ENCODE measurements around the gene LSMEM2. TPM values are rescaled to one million over a fixed set of nuclear protein-coding genes. Genes with fewer than 3 reads are reported as not detected.
"Not testable (repeated sequence)": the region's sequence is repeated elsewhere in the genome, so short reads cannot be mapped to it uniquely, and the experiment has no call there.

Gene LSMEM2
- total and polyA plus RNA-seq, 2 donors, result 0.11 TPM; not detected in 1

DNA sequence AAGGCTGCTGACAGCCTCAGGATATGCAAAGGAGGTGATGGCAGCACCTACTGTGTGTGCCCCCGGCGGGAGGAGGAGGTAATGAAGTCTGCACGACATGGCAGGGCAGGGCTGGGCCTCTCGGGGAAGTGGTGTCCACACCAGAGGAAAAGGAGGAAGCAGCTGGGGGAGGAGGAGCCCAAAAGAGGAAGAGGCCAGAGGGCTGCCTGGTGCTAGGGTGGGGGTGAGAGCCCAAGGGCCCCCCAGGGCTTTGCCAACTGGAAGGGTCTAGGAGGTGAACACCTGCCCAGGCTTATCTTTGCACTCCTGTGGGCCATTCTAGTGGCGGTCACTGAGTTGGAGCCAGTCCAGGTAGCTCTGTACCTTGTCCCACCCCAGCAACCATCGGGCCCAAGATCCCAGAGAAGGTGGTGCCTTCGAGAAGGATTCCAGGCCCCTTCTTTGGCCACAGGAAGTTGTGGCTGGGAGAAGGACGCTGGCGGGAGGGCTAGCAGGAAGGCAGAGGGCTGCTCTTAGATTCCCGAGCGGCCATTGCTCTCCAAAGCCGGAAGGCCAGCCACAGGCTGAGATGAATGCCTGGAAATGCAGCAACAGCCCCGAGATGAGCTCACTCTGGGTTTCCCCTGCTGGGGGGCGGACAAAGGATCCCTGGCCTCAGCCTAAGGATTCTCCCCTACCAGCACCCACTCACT is 35.9 kb upstream of the LSMEM2 start:
- DNase-seq (ENCODE audit: low read depth in 6 of 9, low spot score in 9 of 9), result peak in 1 of 9 donors; percentile 48
- Histone ChIP-seq H3K27me3 (ENCODE audit: control insufficient read depth in 2 of 2, insufficient read depth in 1 of 2, low read length in 1 of 2) (no peaks in the 10 kb centered on the region), H3K27ac (ENCODE audit: low read depth in 1 of 2, low read length in 1 of 2) (peak overlapping the region; percentile 55 to 80), H3K9me3 (ENCODE audit: control insufficient read depth in 2 of 2, insufficient read depth in 1 of 2, low read length in 1 of 2) (peaks cover 0 to 3% of the 10 kb centered on the region in 2 donors), H3K36me3 (ENCODE audit: control insufficient read depth in 2 of 2, insufficient read depth in 2 of 2, low read length in 1 of 2) (peaks cover 24 to 52% of the 10 kb centered on the region in 2 donors), H3K4me3 (ENCODE audit: low read length in 2 of 2) (no peak overlapping the region), H3K4me1 (ENCODE audit: control insufficient read depth in 2 of 2, insufficient read depth in 2 of 2, low read length in 2 of 2) (peaks cover 42 to 89% of the 10 kb centered on the region in 2 donors)
- 53% methylated on average over 14 of the region's 14 CpGs for WGBS

DNA sequence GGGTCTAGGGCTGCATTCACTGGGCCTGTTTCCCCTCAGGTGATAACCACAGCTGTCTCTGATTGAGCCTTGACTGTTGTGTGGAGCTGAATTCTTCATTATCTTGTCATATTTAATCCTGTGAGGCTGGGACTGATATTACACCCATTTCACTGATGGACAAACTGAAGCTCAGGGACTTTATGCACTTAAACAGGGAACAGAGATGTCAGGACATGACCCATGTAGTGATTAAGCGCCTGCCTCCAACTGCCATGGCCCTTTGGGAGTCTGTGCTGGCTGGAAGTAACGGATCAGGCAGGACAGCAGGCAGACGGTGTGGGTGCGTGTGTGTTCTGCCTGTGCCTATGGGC is 35.4 kb upstream of the LSMEM2 start:
- H3K4me3 ChIP-seq (ENCODE audit: low read length in 2 of 2), result no peak overlapping the region
- no peaks in the 10 kb centered on the region for H3K27me3 ChIP-seq (ENCODE audit: control insufficient read depth in 2 of 2, insufficient read depth in 1 of 2, low read length in 1 of 2)
- no peak for DNase-seq (ENCODE audit: low read depth in 6 of 9, low spot score in 9 of 9)
- peaks cover 37 to 89% of the 10 kb centered on the region in 2 donors for H3K4me1 ChIP-seq (ENCODE audit: control insufficient read depth in 2 of 2, insufficient read depth in 2 of 2, low read length in 2 of 2)
- H3K27ac ChIP-seq (ENCODE audit: low read depth in 1 of 2, low read length in 1 of 2), result peak overlapping the region; percentile 55 to 76
- H3K36me3 ChIP-seq (ENCODE audit: control insufficient read depth in 2 of 2, insufficient read depth in 2 of 2, low read length in 1 of 2), result peaks cover 26 to 57% of the 10 kb centered on the region in 2 donors
- H3K9me3 ChIP-seq (ENCODE audit: control insufficient read depth in 2 of 2, insufficient read depth in 1 of 2, low read length in 1 of 2), result peaks cover 0 to 3% of the 10 kb centered on the region in 2 donors
- 97% methylated on average over 4 of the region's 4 CpGs for WGBS

DNA sequence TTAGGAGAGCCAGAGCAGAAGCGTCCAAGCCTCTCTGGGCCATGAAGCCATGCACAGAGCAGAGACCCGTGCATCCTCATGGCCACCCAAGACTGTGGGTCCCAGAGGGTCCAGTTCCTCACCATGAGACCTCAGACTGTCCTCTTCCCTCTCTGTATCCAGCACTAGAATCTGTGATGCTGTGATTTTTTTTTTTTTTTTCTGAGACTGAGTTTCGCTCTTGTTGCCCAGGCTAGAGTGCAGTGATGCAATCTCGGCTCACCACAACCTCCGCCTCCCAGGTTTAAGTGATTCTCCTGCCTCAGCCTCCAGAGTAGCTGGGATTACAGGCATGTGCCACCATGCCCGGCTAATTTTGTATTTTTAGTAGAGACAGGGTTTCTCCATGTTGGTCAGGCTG is 34.1 kb upstream of the LSMEM2 start:
- Histone ChIP-seq H3K4me1 (ENCODE audit: control insufficient read depth in 2 of 2, insufficient read depth in 2 of 2, low read length in 2 of 2) (peaks cover 31 to 81% of the 10 kb centered on the region in 2 donors), H3K27ac (ENCODE audit: low read depth in 1 of 2, low read length in 1 of 2) (peak overlapping the region in 1 of 2 donors; percentile 37), H3K36me3 (ENCODE audit: control insufficient read depth in 2 of 2, insufficient read depth in 2 of 2, low read length in 1 of 2) (peaks cover 26 to 58% of the 10 kb centered on the region in 2 donors)
- WGBS, result 94% methylated on average over 6 of the region's 6 CpGs
- DNase-seq (ENCODE audit: low read depth in 6 of 9, low spot score in 9 of 9); H3K4me3 ChIP-seq (ENCODE audit: low read length in 2 of 2); H3K9me3 ChIP-seq (ENCODE audit: control insufficient read depth in 2 of 2, insufficient read depth in 1 of 2, low read length in 1 of 2); H3K27me3 ChIP-seq (ENCODE audit: control insufficient read depth in 2 of 2, insufficient read depth in 1 of 2, low read length in 1 of 2): not testable (repeated sequence)

DNA sequence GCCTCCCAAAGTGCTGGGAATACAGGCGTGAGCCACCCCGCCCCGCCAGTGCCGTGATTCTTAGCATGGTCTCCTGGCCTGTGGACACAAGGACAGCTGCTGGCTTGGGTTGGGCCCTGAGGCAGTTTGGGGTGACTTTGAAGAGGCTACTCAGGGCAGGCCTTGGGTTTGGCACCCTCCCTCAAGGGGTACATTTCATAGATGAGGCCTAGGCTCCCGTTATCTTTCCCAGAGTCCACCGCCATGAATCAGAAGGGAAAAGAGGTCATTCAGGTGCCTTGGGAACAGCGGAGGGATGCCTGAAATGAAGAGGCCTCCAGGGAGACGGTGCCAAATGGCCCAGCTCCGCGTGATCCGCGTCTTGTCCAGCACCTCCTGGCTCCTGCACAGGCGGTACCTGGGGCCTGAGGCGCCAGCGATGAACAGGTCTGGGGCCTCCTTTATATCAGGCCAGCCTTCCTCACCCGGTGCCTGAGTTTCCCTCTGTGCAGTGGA is 33.6 kb upstream of the LSMEM2 start:
- no peaks in the 10 kb centered on the region for H3K27me3 ChIP-seq (ENCODE audit: control insufficient read depth in 2 of 2, insufficient read depth in 1 of 2, low read length in 1 of 2)
- H3K9me3 ChIP-seq (ENCODE audit: control insufficient read depth in 2 of 2, insufficient read depth in 1 of 2, low read length in 1 of 2), result peaks cover 0 to under 1% of the 10 kb centered on the region in 2 donors
- no peak for DNase-seq (ENCODE audit: low read depth in 6 of 9, low spot score in 9 of 9)
- H3K4me3 ChIP-seq (ENCODE audit: low read length in 2 of 2), result peak overlapping the region; percentile 55 to 56
- peak overlapping the region; percentile 88 to 97 for H3K27ac ChIP-seq (ENCODE audit: low read depth in 1 of 2, low read length in 1 of 2)
- H3K36me3 ChIP-seq (ENCODE audit: control insufficient read depth in 2 of 2, insufficient read depth in 2 of 2, low read length in 1 of 2), result peaks cover 26 to 58% of the 10 kb centered on the region in 2 donors
- peaks cover 29 to 79% of the 10 kb centered on the region in 2 donors for H3K4me1 ChIP-seq (ENCODE audit: control insufficient read depth in 2 of 2, insufficient read depth in 2 of 2, low read length in 2 of 2)
- WGBS, result 87% methylated on average over 16 of the region's 16 CpGs

DNA sequence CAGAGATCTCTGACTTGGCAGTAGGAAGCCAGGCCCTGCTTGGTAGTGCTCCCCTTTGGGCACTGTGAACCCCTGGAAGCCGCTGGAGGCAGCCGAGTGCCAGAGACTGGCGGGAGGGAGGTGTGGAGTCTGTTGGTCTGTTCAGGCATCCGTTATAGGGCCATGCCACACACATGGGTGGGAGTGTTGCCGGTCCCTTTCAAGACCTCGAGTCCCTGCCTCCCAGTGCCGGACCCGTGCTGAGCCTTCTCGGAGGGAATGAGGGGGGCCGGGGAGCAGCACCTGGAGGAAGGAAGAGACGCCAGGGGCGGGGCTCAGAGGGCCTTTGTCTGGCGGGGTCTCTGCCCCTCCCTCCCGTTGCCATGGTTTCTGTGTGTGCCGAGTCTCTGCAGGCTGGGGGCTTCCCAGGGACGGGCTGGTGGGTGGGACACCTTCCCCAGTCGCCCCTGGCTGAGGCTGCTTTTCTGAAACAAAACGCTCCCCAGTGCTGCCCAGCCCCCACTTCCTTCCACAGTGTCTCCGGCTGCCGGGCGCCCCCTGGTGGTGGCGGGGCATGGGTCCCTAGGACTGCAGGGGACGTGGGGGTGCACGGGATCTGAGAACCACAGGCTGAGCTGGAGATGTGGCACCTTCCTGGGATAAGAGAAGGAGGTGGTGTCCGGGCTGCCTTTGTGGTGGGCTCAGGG is 32.9 kb upstream of the LSMEM2 start:
- Histone ChIP-seq H3K4me3 (ENCODE audit: low read length in 2 of 2) (peak overlapping the region; percentile 55 to 56), H3K4me1 (ENCODE audit: control insufficient read depth in 2 of 2, insufficient read depth in 2 of 2, low read length in 2 of 2) (peaks cover 28 to 74% of the 10 kb centered on the region in 2 donors), H3K27ac (ENCODE audit: low read depth in 1 of 2, low read length in 1 of 2) (peak overlapping the region; percentile 88 to 97), H3K27me3 (ENCODE audit: control insufficient read depth in 2 of 2, insufficient read depth in 1 of 2, low read length in 1 of 2) (no peaks in the 10 kb centered on the region), H3K36me3 (ENCODE audit: control insufficient read depth in 2 of 2, insufficient read depth in 2 of 2, low read length in 1 of 2) (peaks cover 30 to 60% of the 10 kb centered on the region in 2 donors), H3K9me3 (ENCODE audit: control insufficient read depth in 2 of 2, insufficient read depth in 1 of 2, low read length in 1 of 2) (no peaks in the 10 kb centered on the region)
- DNase-seq (ENCODE audit: low read depth in 6 of 9, low spot score in 9 of 9), result peak in 8 of 9 donors; percentile 81 to 96 (median 89)
- 1% methylated on average over 25 of the region's 25 CpGs for WGBS

DNA sequence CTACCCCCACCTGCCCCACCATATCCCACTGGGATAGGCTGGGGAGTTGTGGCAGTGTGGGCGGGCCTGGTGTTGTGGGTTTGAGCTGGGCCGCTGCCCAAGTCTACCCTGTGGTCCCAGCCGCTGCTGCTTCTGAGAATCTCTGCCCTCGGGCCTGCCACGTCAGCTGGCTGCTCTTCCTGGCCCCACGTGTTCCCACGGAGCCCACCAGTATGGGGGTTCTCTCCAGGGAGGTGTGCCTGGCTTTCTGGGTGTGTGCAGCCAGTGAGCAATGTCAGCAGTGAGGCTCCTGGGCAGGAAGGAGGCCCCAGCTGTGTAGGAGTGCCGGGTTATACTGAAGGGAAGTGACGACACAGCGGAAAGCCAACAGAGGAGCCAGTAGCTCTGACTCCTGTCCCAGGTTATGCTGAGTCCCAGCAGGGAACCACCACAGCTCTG is 32.4 kb upstream of the LSMEM2 start:
- Histone ChIP-seq H3K27me3 (ENCODE audit: control insufficient read depth in 2 of 2, insufficient read depth in 1 of 2, low read length in 1 of 2) (no peaks in the 10 kb centered on the region), H3K27ac (ENCODE audit: low read depth in 1 of 2, low read length in 1 of 2) (peak overlapping the region; percentile 61 to 97), H3K4me1 (ENCODE audit: control insufficient read depth in 2 of 2, insufficient read depth in 2 of 2, low read length in 2 of 2) (peaks cover 22 to 69% of the 10 kb centered on the region in 2 donors), H3K36me3 (ENCODE audit: control insufficient read depth in 2 of 2, insufficient read depth in 2 of 2, low read length in 1 of 2) (peaks cover 32 to 60% of the 10 kb centered on the region in 2 donors), H3K9me3 (ENCODE audit: control insufficient read depth in 2 of 2, insufficient read depth in 1 of 2, low read length in 1 of 2) (no peaks in the 10 kb centered on the region), H3K4me3 (ENCODE audit: low read length in 2 of 2) (peak overlapping the region; percentile 55 to 56)
- peak in 7 of 9 donors; percentile 68 to 92 (median 83) for DNase-seq (ENCODE audit: low read depth in 6 of 9, low spot score in 9 of 9)
- 5% methylated on average over 10 of the region's 10 CpGs for WGBS

DNA sequence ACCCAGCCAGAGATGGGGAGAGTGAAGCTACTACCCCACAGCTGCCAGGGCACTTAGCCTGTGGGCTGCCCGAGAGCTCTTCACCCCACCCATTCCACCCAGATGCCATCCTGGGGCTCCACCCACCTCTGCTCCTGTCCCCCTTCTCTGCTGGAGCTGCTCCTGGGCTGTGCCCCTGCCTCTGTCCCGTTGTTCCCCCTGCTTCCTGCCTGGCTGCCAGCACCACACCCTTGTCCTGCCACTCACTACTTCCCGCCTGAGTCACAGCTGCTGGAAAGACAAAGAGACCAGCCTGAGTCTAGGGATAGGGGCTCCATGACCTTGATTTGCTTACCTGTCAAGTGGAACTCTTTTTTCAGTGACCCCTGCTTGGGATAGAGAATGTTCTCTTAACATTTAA is 30.5 kb upstream of the LSMEM2 start:
- Histone ChIP-seq H3K9me3 (ENCODE audit: control insufficient read depth in 2 of 2, insufficient read depth in 1 of 2, low read length in 1 of 2) (no peaks in the 10 kb centered on the region), H3K27ac (ENCODE audit: low read depth in 1 of 2, low read length in 1 of 2) (no peak overlapping the region), H3K4me3 (ENCODE audit: low read length in 2 of 2) (no peak overlapping the region), H3K27me3 (ENCODE audit: control insufficient read depth in 2 of 2, insufficient read depth in 1 of 2, low read length in 1 of 2) (no peaks in the 10 kb centered on the region), H3K4me1 (ENCODE audit: control insufficient read depth in 2 of 2, insufficient read depth in 2 of 2, low read length in 2 of 2) (peaks cover 12 to 52% of the 10 kb centered on the region in 2 donors), H3K36me3 (ENCODE audit: control insufficient read depth in 2 of 2, insufficient read depth in 2 of 2, low read length in 1 of 2) (peaks cover 43 to 63% of the 10 kb centered on the region in 2 donors)
- no peak for DNase-seq (ENCODE audit: low read depth in 6 of 9, low spot score in 9 of 9)
- WGBS, result 68% methylated on average over 3 of the region's 3 CpGs

DNA sequence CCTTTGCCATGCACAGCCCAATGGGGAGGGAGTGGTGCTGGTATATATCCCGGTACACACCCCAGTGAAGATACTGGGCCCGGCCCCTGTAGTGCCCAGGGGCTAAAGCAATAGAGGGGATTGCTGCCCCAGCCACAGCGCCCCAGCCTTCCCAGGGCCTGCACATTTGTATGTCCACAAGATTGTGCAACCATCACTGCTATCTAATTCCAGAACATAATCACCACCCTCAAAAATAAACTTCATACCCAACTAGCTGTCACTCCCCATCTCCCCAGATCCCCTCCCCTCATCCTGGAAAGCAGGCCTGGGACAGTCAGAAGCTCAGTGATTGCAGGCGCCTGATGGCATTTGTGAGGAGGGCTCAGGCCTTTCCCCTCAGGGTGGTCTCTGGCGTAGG is 29.4 kb upstream of the LSMEM2 start:
- no peak overlapping the region for H3K27ac ChIP-seq (ENCODE audit: low read depth in 1 of 2, low read length in 1 of 2)
- 98% methylated on average over 5 of the region's 5 CpGs for WGBS
- peaks cover 47 to 69% of the 10 kb centered on the region in 2 donors for H3K36me3 ChIP-seq (ENCODE audit: control insufficient read depth in 2 of 2, insufficient read depth in 2 of 2, low read length in 1 of 2)
- no peak overlapping the region for H3K4me3 ChIP-seq (ENCODE audit: low read length in 2 of 2)
- peaks cover 12 to 44% of the 10 kb centered on the region in 2 donors for H3K4me1 ChIP-seq (ENCODE audit: control insufficient read depth in 2 of 2, insufficient read depth in 2 of 2, low read length in 2 of 2)
- no peaks in the 10 kb centered on the region for H3K27me3 ChIP-seq (ENCODE audit: control insufficient read depth in 2 of 2, insufficient read depth in 1 of 2, low read length in 1 of 2)
- no peak for DNase-seq (ENCODE audit: low read depth in 6 of 9, low spot score in 9 of 9)
- no peaks in the 10 kb centered on the region for H3K9me3 ChIP-seq (ENCODE audit: control insufficient read depth in 2 of 2, insufficient read depth in 1 of 2, low read length in 1 of 2)

DNA sequence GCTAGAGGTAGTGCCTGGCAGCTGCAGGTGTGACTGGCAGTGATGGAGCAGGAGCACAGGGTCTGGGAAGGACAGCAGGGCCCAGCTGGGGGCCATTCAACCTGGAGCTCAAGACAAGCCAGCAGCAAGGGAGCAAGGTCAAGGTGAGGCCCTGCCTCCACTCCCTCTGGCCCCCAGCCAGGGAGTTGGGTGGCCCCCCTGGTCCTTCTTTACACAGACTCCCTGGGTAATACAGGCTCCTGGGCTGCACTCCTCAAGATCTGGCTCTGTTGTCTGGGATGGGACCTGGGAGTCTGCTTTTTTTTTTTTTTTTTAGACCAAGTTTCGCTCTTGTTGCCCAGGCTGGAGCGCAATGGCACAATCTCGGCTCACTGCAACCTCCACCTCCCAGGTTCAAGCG is 28.4 kb upstream of the LSMEM2 start:
- no peak overlapping the region for H3K27ac ChIP-seq (ENCODE audit: low read depth in 1 of 2, low read length in 1 of 2)

More for the DNA sequence above, 28.4 kb upstream of the LSMEM2 start:
- Histone ChIP-seq H3K36me3 (ENCODE audit: control insufficient read depth in 2 of 2, insufficient read depth in 2 of 2, low read length in 1 of 2) (peaks cover 56 to 76% of the 10 kb centered on the region in 2 donors), H3K27me3 (ENCODE audit: control insufficient read depth in 2 of 2, insufficient read depth in 1 of 2, low read length in 1 of 2) (no peaks in the 10 kb centered on the region), H3K4me3 (ENCODE audit: low read length in 2 of 2) (no peak overlapping the region), H3K9me3 (ENCODE audit: control insufficient read depth in 2 of 2, insufficient read depth in 1 of 2, low read length in 1 of 2) (no peaks in the 10 kb centered on the region), H3K4me1 (ENCODE audit: control insufficient read depth in 2 of 2, insufficient read depth in 2 of 2, low read length in 2 of 2) (peaks cover 12 to 36% of the 10 kb centered on the region in 2 donors)
- WGBS, result 95% methylated on average over 4 of the region's 4 CpGs
- no peak for DNase-seq (ENCODE audit: low read depth in 6 of 9, low spot score in 9 of 9)

Measured in thymus (tissue), 11 donors.